GM19025 (cell line): Measurements from ENCODE around the gene STK38.

Source experiments
- ATAC-seq: cut with Tn5 transposase; IDR thresholded peaks from one replicate; pipeline ENCODE4 v1.9.1; 2021; ENCODE audit warnings: mild to moderate bottlenecking, low read depth, moderate library complexity; ENCODE audit not compliant: unreplicated experiment

STK38 gene

DNA sequence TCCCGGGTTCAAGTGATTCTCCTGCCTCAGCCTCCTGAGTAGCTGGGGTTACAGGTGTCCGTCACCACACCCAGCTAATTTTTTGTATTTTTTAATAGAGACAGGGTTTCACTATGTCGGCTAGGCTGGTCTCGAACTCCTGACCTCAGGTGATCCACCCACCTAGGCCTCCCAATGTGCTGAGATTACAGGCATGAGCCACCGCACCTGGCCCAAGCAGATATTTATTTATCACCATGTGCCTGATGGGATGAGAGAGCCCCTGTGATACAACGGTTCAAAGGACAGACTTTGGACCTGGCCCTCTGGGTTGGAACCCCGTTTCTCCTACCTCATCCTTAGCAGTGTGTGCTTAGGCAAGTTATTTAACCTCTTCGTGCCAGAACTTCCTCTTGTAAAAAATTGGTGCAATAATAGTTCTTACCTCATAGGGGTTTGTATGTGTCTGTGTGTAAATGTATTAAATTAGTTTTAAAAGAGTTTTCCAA, 19.2 kb upstream of the STK38 start:
- no peak for ATAC-seq

- no peak for ATAC-seq
Measured at GRCh38 chr6:36563928-36564284, 16.6 kb upstream of the STK38 start.

GRCh38 chr6:36563237-36563927, 16.1 kb upstream of the STK38 start:
- ATAC-seq: no peak

DNA sequence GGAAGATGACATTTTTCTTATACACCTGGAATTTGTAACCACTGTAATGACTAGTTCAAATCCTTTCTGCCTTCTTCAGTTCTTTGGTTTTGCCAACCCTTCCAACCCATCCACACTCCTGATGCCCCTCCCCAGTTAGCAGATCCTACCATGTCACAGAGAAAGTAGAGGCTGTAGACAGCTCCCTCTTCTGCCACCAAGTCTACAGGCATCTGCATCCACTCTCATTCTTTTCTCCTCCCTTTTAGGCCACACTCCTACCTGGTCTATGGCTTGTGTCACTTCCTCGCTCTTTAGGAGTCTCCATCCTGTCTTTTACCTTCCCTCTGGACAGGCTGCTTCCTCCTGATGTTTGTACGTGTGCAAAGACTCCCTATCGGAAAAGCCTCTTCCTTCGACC, 13.5 kb upstream of the STK38 start:
- no peak for ATAC-seq

GRCh38 chr6:36559011-36559793, 11.9 kb upstream of the STK38 start:
- no peak for ATAC-seq

- ATAC-seq: no peak
Measured at GRCh38 chr6:36556281-36556680, 9.0 kb upstream of the STK38 start.

DNA sequence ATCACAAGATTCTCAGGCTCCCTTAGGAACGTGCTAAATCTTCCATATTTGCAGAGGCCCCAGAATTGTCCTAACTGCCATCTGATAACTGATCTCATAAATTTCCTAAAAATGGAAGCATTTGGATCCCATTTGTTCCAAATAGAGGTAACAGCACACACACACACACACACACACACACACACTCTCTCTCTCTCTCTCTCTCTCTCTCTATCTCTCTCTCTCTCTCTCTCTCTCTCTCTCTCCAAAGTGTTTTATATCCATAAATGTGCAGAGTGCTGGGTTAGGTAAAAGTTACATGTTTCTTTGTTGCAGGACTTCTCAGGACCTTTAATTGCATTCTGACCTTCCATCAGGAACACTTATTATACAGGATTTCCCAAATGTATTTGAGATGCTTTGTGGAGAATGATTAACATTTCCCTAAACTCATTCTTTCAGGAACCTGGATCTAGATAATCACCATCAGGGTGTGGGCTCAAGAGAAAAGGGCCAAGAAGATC, 8.5 kb upstream of the STK38 start:
- ATAC-seq: no peak

GRCh38 chr6:36550473-36551000, 3.3 kb upstream of the STK38 start:
- no peak for ATAC-seq

DNA sequence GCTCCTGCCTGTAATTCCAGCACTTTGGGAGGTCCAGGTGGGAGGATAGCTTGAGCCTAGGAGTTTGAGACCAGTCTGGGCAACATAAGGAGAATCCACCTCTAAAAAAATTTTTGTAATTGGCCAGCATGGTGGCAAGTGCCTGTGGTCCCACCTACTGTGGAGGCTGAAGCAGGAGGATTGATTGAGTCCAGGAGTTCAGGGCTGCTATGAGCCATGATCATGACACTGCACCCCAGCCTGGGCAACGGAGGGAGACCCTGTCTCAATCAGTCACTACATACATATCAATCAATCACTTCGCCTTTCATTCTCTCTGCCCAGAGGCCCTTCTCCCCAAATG, 1.1 kb upstream of the STK38 start:
- ATAC-seq: no peak

DNA sequence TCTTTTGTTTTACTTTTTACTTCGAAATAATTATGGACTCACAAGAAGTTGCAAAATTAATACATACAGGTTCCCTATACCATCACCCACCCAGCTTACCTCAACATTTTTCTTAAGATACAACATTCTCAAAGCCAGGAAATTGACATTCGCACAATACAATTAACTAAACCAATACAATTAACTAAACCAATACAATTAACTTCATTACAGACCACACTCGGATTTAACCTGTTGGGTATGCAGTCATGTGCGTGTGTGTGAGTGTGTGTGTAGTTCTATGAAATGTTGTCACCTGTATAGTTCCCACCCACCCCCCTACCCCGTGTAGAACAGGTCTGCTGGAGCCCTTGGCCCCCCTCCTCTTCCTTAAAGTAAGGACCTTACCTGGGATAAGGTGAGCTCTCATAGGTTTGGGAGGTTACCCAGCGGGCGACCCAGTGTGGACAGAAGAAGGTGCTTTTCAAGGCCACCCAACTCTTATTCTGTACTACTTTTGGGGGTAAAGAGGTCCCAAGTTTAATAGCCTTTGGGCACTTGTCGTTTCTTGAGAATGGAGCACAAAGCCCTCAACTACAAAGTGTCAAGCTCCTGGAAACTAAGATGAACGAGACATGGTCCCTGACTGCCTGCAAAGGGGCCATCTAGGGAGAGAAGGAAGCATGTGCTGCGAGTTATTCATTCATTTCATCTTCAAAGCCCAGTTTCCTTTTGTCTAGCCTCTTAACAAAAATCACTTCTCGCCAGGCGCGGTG, 544 bp upstream of the STK38 start:
- ATAC-seq: no peak

GRCh38 chr6:36546308-36546919, 865 bp downstream of the STK38 start:
- no peak for ATAC-seq

- ATAC-seq: no peak
Measured at GRCh38 chr6:36545767-36546307, 1.4 kb downstream of the STK38 start.

DNA sequence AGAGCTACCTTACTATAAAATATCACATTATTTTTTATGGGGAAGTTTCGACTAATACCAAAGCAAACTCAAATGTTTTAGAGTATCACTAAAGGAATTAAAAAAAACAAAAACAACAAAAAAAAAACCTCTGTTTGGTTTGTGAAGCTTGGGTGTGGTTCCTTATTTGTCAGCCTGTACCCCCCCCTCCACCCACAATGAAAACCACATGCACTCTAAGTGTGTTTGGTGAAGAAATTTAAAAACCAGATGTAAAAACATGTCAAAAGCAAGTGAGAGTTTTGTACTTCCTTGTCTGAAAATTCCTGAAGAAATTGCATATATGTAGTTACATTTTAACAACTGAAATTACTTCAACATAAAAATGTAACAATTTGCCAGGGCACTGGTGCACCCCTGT, 3.1 kb downstream of the STK38 start:
- no peak for ATAC-seq

- ATAC-seq: no peak
Measured at GRCh38 chr6:36542041-36542440, 5.2 kb downstream of the STK38 start.

DNA sequence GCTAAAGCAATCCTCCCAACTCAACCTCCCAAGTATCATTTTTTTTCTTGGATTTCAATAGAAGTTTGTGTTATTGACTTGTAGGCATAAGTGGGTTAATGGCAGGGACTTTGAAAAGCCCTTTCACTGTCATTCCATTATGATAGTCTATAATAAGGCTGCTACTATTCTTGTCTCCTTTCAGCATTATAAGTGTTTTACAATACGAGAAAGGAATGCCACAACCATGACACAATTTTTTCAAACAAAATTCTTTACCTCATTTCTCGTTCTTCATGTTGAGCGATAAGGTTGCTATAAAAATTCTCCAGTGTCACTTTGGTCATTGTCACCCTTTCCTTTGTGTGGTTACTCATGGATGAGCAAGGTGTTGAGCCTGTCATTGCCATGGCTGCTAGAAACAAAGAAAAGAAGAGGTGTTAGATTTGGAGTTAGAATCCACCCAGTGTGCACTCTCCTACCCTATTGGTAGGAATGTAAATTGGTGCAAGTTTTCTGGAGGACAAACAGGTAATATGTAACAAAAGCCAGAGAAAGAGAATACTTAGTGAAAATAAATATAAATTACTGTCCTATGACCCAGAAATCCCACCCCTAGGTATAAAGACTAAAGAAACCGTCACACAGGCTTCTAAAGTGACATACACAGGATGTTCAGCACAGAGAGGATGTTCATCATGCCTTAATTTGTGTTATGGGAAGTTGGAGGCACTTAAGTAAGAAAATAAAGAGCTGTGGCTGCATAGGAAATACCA, 7.3 kb downstream of the STK38 start:
- ATAC-seq: no peak

DNA sequence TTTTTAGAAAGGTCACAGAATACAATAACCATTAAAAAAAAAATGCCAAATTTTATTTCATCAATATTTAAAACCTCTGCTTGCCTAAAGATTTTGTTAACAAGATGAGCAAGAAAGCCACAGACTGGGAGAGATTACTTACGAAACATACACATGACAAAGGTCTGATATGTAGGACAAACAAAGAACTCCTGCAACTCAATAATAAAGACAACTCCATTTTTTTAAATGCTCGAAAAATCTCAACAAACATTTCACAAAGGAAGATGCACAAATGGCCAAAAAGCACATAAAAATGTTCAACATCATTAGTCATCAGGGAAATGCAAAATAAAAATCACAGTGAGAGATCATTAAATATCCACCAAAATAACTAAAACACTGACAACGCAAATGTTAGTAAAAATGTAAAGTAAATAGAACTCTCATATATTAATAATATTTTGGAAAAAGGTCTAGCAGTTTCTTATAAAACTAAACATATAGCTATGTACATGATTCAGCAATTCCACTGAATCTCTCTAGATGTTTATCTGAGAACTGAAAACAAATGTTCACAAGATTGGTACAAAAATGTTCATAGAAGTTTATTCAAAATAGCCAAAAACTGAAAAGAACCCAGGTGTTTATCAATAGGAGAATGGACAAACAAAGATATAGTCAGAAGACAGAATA, 10.3 kb downstream of the STK38 start:
- no peak for ATAC-seq

DNA sequence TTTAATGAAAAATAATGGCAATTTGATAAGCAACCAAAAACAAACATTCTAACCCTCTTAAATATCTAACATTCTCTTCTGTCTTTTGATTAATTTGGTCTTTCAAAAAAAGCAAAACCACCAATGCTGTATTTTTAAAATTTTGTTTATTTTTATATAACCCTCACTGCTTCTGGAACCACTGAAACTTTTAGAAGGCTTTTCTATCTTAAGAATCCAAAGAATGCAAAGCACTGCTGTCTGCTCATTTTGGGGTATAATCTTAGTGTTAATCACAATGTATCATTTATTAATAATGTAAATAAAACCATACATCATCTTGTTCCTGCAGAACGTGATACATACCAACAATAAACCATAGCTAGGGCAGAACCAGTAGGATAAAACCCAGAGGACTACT, 14.0 kb downstream of the STK38 start:
- no peak for ATAC-seq

DNA sequence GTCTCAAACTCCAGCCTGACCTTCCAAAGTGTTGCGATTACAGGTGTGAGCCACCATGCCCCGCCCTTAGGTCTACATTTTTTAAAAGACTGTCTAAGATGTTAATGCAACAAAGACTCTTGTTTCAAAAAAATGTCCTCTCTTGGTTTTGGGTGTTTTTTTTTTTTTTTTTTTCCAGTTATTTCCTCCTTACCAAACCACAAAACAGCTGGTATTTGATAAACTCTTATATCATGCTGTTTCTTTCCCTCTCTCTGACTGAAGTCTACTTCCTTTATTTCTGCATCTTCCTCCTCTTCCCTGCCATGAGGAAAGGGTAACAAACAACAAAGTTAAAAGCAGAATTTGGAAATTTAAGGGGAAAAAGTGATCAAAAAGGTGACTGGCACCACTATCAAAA, 21.2 kb downstream of the STK38 start:
- ATAC-seq: no peak

GRCh38 chr6:36525346-36525745, 21.9 kb downstream of the STK38 start:
- no peak for ATAC-seq
